GM12891 (cell line): Measurements from ENCODE around the gene BTRC. TPM values are rescaled to one million over a fixed set of nuclear protein-coding genes. Genes with fewer than 3 reads are reported as not detected.
A peak's percentile ranks its signal among the peaks of the same experiment; 100 is the strongest.

Experiments
- DNase-seq: peaks from one replicate; pipeline ENCODE4 v3.0.0; 2011; ENCODE audit warnings: low spot score; ENCODE audit not compliant: insufficient read length
- FAIRE-seq: peaks from 2 replicates; lab custom pipeline; 2011; peaks lifted over from hg19 to GRCh38; lab: Jason Lieb, UNC
- PAX5 ChIP-seq: IDR thresholded peaks from 2 replicates; pipeline ENCODE4 v1.6.1; 2011; ENCODE audit warnings: low read length, moderate library complexity, mild to moderate bottlenecking; ENCODE audit not compliant: insufficient read depth, severe bottlenecking
- POLR2A ChIP-seq: IDR thresholded peaks from 2 replicates; pipeline ENCODE4 v1.6.1; 2011; ENCODE audit warnings: low read depth, low read length, control low read depth
- POLR2AphosphoS5 ChIP-seq: IDR thresholded peaks from 2 replicates; pipeline ENCODE4 v1.6.1; 2011; ENCODE audit warnings: low read depth, low read length, control low read depth
- POU2F2 ChIP-seq: IDR thresholded peaks from 2 replicates; pipeline ENCODE4 v1.6.1; 2011; ENCODE audit warnings: low read depth, mild to moderate bottlenecking, control low read depth, low read length, moderate library complexity
- SPI1 ChIP-seq: IDR thresholded peaks from 2 replicates; pipeline ENCODE4 v1.6.1; 2011; ENCODE audit warnings: low read depth, low read length, control low read depth
- TAF1 ChIP-seq: IDR thresholded peaks from 2 replicates; pipeline ENCODE4 v1.6.1; 2011; ENCODE audit warnings: low read depth, low read length, control low read depth
- polyA plus RNA-seq: library from polyadenylated mRNA; unstranded; fragments of >200 nt; gene quantifications from one replicate; pipeline ENCODE4 v1.2.1, GENCODE V29; 2012; ENCODE audit warnings: low read depth, missing spikeins, inconsistent platforms; ENCODE audit not compliant: missing spikeins

Gene BTRC
- 5.2 TPM for polyA plus RNA-seq

GRCh38 chr10:101353692-101354327 lies at the start of gene BTRC:
BTRC (plus strand) TSS chr10:101354165; CDS start chr10:101354181, 16 bp downstream.
- peak; percentile 87 for DNase-seq
- TF ChIP-seq POLR2A (0 out of 2 replicates have a peak, but pooled peaks have one; percentile 28), POLR2AphosphoS5 (no peak), TAF1 (no peak), POU2F2 (peak; percentile 86; the same call in 1 of the 2 replicates), PAX5 (peak; percentile 58)
- peak; percentile 99 for FAIRE-seq

GRCh38 chr10:101304316-101304715 lies 49.6 kb upstream of the BTRC start:
- TF ChIP-seq POLR2A, result no peak
- TF ChIP-seq TAF1, result no peak
- TF ChIP-seq POLR2AphosphoS5, result no peak
- no peak for TF ChIP-seq POU2F2
- TF ChIP-seq SPI1, result no peak
- DNase-seq (no peak), FAIRE-seq (no peak)

DNA sequence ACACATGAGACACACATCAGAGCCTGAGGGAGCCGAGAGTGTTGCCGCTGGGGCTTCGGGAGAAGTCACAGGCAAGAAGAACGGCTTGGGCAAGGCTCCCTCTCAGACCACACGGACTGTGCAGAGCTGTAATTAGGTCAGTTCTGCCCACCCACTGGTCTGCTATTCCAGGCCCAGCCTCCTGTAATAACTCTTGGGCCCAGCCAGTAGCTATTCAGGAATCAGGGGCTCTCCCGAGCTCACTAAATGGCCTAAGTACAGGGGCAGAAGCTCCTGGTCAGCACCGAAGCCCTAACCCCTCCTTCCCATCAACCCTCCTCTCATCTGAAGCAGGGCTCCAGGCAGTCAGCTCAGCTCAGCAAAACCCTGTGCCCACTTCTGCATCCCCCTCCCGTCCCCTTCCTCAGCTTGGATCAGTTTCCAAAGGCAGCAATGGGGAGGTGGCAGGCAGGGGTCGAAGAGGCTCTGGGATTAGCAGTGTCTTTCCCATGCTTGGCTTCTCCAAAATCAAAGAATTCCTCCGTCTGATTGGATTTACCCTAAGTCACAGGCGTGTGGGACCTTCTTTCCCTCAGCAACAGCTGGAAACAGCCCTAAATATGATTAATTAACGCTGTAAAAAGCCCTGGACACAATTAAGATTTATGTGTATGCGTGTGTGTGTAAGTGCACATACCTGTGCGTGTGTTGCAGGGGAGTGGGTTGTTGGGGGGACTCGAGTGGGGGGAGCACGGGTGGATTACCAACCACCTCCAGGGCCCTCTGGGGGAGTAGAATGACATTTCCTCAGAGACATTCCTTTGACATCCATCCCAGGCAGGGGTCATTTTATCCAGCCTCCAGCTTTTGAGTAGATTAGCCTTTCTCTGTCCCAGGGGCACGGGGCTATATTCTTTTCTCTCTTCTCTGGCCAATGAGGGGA lies 48.4 kb upstream of the BTRC start:
- DNase-seq (no peak), FAIRE-seq (no peak)
- TF ChIP-seq PAX5, result no peak
- TF ChIP-seq SPI1, result no peak

GRCh38 chr10:101308051-101308450 lies 45.9 kb upstream of the BTRC start:
- DNase-seq (no peak), FAIRE-seq (no peak)
- TF ChIP-seq POLR2A (no peak), POU2F2 (no peak), POLR2AphosphoS5 (no peak), PAX5 (no peak), SPI1 (no peak), TAF1 (no peak)

DNA sequence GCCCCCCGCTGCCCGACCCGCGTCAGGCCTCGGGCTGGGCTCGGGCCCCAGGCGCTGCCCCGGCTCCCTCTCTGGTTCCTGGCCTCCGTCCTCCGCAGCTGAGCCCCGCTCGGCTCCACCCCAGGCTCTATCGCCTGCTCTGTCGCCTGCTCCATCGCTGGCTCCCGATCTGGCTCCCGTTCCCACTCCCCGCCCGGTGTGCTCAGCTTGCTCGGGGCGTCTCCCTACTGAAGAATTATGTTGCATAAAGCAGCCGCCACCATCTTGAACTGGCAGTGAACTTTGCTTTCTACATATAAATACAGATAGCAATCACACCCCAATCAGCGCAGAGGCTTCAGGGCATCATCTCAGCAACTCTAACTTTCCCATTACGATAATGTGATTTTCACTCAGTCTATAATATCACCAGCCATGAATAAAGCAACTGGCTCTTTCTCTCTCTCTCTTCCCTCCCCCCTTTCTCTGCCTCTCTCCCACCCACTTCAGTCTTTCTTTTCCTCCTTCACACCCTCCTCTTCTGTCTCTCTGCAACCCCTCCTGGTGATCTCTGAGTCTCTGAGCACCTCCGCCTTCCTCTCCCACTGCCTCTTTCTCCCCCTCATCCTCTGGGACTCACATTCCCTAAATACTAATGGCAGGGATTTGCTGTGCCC lies 43.3 kb upstream of the BTRC start:
- FAIRE-seq (no peak), DNase-seq (no peak)
- TF ChIP-seq POU2F2 (no peak), PAX5 (no peak), POLR2AphosphoS5 (no peak), TAF1 (no peak), POLR2A (no peak), SPI1 (no peak)

DNA sequence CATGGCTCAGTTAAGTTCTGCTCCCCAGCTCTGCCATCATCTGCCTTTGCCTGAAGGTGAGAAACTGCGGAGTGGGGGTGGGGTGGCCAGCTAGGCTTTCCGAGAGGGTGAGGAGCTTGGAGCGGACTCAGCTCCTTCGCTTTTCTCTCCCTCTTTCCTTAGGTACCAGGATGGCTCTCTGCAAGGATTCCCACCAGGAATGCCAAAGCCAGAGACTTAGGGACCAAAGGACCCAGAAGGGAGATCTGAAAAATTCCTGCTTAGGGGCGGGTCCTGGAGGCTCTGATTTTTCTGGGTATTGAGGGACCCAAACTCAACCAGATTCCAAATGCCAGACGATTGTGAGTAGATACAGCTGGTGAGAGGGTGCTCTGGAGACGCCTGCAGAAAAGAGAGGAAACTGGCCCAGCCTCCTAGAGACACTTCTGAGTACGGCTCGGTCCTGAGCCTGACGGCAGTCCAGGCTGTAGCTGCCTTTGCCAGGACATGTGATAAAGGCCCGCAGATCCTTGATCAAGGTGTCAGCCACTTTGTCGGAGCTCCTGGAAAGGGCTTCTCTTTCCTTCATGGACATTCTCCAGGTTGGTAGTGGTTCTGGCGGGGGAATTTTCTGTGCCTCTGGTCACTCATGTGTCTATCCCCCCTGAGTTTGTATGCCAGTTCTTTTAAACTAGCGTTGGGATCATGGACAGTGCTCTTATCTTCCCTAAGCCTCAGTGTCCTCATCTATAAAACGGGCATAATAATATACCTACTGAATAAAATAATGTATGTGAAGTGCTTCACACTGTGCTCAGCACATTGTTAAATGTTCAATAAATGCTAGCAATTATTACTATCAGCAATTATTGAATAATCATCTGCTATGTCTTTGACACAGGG lies 42.5 kb upstream of the BTRC start:
- TF ChIP-seq PAX5 (no peak), TAF1 (no peak), POU2F2 (no peak), SPI1 (no peak), POLR2AphosphoS5 (no peak), POLR2A (no peak)
- DNase-seq, result no peak
- no peak for FAIRE-seq

DNA sequence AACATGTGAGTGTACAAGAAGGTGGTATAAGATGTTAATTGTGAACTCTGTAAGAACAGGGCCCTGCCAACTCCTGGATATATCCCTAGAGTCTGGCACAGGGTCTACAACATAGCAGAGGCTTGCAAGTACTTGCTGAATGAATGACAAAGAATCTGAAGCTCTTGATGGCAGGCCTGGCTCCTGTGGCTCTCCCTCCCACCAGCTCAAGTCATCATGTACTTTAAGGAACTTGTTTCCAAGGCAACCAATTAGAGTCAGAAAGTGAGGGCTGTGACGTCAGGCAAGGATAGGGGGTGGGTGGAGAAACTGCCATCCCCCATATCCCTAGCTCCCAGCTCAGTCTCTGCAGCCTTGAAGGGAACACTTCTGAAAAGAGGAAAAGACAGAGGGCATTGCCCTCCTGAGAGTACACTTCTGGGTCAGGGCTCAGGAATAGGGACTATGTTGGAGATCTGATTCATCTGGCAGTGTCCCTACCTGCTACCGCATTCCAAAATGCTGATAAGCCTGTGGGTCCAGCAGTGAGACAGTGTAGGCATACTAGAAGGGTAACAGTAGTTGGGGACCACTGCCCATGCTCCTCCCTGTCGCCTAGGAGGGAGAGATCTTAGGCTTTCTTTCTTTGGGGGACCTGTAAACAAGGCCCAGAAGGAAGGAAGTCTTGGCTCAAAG lies 34.6 kb upstream of the BTRC start:
- FAIRE-seq, result no peak
- TF ChIP-seq POU2F2 (no peak), PAX5 (no peak), POLR2A (no peak), SPI1 (no peak), POLR2AphosphoS5 (no peak), TAF1 (no peak)
- no peak for DNase-seq

- DNase-seq (no peak), FAIRE-seq (no peak)
- TF ChIP-seq SPI1, result no peak
- TF ChIP-seq POLR2AphosphoS5, result no peak
- TF ChIP-seq TAF1, result no peak
- TF ChIP-seq PAX5, result no peak
- no peak for TF ChIP-seq POLR2A
- TF ChIP-seq POU2F2, result no peak
Measured at GRCh38 chr10:101321073-101321472, 32.9 kb upstream of the BTRC start.
